Measurements from ENCODE around the gene LRRTM4.

LRRTM4 gene

GRCh38 chr2:77470096-77470495 lies 52.1 kb downstream of the LRRTM4 start:
- DNase-seq (ENCODE audit: low read depth in 2 of 2), result no peak

- DNase-seq (ENCODE audit: low read depth in 2 of 2), result no peak
Observed at GRCh38 chr2:77469106-77469505, 53.1 kb downstream of the LRRTM4 start.

GRCh38 chr2:77459840-77460239 lies 62.3 kb downstream of the LRRTM4 start:
- DNase-seq (ENCODE audit: low read depth in 2 of 2), result no peak

- DNase-seq (ENCODE audit: low read depth in 2 of 2), result no peak
Observed at GRCh38 chr2:77458216-77458615, 64.0 kb downstream of the LRRTM4 start.

GRCh38 chr2:77457665-77458064 lies 64.5 kb downstream of the LRRTM4 start:
- DNase-seq (ENCODE audit: low read depth in 2 of 2), result no peak

DNA sequence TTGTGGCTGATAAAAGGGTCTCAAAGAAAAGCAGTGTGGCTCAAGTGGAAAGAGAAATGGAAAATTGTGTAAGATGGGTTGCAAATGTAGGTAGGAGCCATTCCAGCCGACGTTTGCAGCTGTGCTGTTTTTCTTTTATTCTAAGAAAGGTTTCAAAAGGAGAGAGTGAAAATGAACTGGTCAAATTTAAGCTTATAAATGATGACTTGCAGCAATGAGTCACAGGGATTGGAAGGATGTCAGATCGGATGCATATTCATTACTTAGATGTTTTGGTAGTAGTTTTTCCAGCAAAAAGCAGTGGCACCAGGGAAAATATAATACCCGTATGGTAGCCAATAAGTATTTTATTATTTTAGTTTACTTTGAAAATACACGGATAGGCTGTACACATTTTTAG lies 79.1 kb downstream of the LRRTM4 start:
- DNase-seq (ENCODE audit: low read depth in 2 of 2), result no peak

- DNase-seq (ENCODE audit: low read depth in 2 of 2), result no peak
Observed at GRCh38 chr2:77434880-77435279, 87.3 kb downstream of the LRRTM4 start.

DNA sequence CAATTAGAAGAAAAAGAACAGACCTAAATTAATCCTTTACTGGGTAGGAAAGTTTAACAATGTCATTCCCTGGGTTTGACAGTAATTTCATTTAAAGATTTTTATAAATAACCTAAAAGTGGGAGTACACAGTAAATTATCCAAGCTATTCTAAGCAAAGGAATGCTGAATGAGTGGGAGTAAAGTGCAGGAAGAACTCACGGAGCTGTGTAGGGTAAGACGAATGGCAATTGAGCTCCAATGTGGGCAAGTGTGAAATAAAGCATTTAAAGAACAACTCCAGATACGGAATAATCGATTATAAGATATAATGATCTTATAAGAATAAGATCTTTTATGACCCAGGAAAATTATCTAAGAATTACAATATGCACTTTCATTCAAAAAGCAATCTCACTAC lies 93.2 kb downstream of the LRRTM4 start:
- DNase-seq (ENCODE audit: low read depth in 2 of 2), result no peak

DNA sequence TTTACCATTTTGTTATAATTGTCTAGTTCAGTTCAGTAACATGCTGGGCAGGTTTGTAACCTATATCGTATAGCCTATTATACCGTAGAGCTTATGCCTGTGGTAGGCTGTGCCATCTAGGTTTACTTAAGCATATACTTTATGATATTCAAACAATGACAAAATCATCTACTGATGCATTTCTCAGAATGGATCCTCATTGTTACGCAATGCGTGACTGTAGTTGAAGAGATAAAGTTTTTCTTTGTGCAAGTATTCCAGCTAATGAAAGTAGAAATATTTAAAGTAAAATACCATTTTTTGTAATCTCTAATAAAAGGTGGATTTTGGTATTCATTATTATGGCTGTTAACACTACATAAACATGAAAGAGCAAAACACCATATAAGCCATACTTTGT lies 100.2 kb downstream of the LRRTM4 start:
- no peak for DNase-seq (ENCODE audit: low read depth in 2 of 2)

- no peak for DNase-seq (ENCODE audit: low read depth in 2 of 2)
Observed at GRCh38 chr2:77418537-77418936, 103.6 kb downstream of the LRRTM4 start.

DNA sequence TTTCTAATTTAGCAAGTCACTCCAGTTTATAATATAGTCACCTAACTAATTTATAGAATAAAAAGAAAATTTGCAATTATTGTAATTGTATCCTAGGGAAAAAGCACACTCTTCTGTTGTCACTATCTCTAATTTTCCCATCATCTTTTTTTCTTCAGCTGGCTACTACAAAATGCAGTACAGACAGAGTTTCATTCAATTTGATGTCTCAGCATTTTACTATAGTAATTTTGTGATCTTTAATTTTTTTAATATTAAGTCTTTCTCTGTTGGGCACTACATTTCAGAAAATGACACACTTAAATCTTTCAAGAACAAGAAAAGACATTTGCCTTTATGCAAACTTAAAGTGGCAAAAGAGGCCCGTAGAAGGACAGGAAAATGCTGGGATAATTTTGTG lies 118.0 kb downstream of the LRRTM4 start:
- no peak for DNase-seq (ENCODE audit: low read depth in 2 of 2)

DNA sequence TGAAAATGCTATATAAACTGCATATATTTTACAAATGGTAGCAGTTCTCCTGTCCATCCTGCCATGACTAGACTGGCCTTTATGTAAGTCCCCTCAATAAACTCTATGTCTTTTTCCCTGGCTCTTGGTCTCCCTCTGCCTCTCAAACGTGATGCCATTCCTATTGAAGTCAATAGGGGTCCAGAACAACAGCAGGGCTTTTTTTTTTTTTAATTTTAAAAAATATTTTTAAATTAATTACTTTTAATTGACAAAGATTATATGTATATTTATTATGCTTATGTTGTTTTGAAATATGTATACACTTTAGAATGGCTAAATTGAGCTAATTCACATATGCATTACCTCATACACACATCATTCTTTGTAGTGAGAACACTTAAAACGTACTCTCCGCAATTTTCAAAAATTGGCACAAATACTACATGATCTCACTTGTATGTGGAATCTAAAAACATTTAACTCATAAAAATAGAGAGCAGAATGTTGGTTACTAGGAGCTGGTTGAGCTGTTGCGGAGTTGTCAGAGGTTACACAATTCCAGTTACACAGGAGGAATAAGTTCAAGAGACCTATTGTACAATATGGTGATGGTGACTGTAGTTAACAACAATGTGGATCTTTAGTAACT lies 123.1 kb downstream of the LRRTM4 start:
- DNase-seq (ENCODE audit: low read depth in 2 of 2), result no peak

GRCh38 chr2:77397763-77398162 lies 124.4 kb downstream of the LRRTM4 start:
- DNase-seq (ENCODE audit: low read depth in 2 of 2), result no peak

- no peak for DNase-seq (ENCODE audit: low read depth in 2 of 2)
Observed at GRCh38 chr2:77395011-77395410, 127.2 kb downstream of the LRRTM4 start.

- DNase-seq (ENCODE audit: low read depth in 2 of 2), result no peak
Observed at GRCh38 chr2:77391119-77391518, 131.1 kb downstream of the LRRTM4 start.

- no peak for DNase-seq (ENCODE audit: low read depth in 2 of 2)
Observed at GRCh38 chr2:77387324-77387723, 134.9 kb downstream of the LRRTM4 start.

- no peak for DNase-seq (ENCODE audit: low read depth in 2 of 2)
Observed at GRCh38 chr2:77372636-77373035, 149.5 kb downstream of the LRRTM4 start.

DNA sequence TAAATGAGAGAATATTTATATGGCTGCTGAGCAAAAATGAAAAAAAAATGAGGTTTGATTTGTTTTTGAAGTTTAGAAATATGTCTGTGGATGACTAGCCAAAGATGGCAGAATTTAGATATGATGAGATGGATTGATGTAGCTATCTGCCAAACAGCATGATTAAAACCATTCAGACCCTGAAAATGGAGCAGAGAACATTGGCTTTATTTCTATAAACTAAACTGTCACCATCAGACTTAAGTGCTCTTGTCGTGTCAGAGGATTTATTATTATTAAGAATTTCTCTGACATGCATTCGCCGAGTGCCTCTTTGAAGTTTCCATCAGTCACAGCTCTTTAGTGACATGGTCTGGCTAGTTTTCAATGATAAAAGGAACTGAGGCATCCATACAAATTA lies 151.7 kb downstream of the LRRTM4 start:
- DNase-seq (ENCODE audit: low read depth in 2 of 2), result no peak

DNA sequence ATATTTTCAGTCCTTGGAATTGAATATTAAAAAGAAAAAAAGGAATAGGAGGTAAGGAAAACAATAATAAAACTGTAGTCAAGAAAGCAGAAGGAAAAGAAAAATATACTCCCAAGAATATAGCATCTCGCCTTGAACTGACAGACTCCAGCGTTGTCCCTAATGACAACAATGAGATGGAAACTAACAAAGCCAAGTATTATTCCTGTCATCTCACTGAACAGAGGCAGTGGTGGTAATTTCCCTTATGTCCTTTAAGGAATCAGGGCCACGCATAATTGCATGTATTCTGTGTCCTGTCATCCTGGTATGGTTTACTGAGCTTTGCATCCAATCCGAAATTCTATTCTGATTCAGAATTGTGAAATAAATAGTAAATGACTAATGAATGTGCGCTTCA lies 158.9 kb downstream of the LRRTM4 start:
- no peak for DNase-seq (ENCODE audit: low read depth in 2 of 2)

- DNase-seq (ENCODE audit: low read depth in 2 of 2), result no peak
Observed at GRCh38 chr2:77348821-77349220, 173.4 kb downstream of the LRRTM4 start.

GRCh38 chr2:77336013-77336412 lies 186.2 kb downstream of the LRRTM4 start:
- no peak for DNase-seq (ENCODE audit: low read depth in 2 of 2)

DNA sequence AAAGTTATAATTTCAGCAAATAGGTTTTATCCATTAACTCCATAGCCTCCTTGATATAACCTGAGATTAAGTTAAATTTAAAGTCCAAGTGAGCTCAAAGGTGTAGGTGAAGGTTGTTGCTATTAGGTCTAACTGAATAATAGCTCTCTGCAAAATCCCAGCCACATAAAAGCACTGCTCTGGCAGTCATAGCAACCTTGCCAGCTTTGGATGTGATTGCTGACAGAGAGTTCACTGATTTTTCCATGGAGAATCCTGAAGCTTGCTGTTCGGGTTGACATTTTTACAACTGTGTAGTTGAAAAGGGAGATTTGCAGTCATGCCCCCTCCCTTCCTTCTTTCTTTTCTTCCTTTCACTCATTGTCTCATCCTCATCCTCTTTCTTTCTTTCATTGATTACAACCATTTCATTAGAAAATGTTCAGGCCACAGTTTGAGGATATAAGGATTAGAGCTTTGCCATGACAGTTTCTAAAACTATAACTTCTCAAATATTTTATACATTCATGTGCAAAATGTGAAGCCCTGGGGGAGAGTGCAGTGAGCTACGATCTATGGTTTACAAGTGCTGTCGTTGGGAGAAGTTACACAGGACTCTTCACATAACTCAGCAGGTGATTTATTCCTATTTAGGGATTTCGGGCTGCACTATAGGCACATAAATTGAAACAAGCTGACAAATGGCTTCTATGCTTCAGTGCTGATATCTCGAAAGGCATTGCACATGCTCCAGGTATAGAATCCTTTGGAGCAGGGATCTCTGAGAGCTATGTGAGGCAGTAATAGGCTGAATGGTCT lies 193.8 kb downstream of the LRRTM4 start:
- DNase-seq (ENCODE audit: low read depth in 2 of 2), result no peak

DNA sequence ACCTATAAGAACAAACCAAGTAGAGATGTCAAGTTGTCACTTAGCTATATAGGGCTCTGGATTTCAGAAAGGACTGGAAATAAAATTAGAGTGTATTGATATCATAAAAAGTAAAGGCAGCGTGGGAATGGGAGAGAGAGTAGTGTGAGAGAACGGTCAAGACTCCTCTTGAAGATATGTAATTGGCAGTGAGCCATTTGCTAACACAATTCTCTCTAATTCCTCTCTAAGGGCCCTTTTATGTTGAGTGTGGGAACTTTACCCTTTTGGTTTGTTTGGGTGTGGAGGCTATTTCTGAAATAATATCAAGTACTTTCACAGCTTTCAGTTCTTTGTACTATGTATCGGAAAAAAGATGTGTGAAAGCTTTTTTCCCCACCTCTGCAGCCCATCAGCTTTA lies 196.8 kb downstream of the LRRTM4 start:
- DNase-seq (ENCODE audit: low read depth in 2 of 2), result no peak

DNA sequence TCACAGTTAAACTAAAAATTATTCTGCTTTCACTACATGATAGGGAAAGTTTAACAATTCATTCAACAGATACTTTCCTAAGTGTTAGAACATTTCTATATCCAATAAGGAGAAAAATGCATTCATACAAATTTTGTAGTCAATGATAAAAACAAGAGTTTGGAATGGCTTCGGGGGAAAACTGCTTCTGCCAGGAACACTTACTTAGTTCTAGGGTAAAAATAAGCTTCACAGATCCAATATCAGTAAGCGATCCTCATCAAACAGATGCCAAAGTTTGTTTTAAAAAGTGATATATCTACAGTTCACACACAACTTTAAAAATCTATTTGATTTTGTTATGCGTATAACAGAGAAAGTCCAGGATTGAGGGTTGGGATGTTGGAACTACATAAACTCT lies 199.7 kb downstream of the LRRTM4 start:
- DNase-seq (ENCODE audit: low read depth in 2 of 2), result no peak

All from stimulated activated CD4-positive, alpha-beta T cell treated with anti-CD3 and anti-CD28 coated beads, Interleukin-1b, Interleukin-23, amount 100 ng/mL, for 1 hour (primary cell).